Measurements from ENCODE around the gene LTBP4.

Gene LTBP4

GRCh38 chr19:40667602-40668001 lies 66.4 kb downstream of the LTBP4 start:
- no peak for DNase-seq

GRCh38 chr19:40668991-40669614 lies 67.9 kb downstream of the LTBP4 start:
- no peak for DNase-seq

- DNase-seq, result no peak
Observed at GRCh38 chr19:40671404-40671803, 70.2 kb downstream of the LTBP4 start.

- no peak for DNase-seq
Observed at GRCh38 chr19:40672038-40672437, 70.9 kb downstream of the LTBP4 start.

- no peak for DNase-seq
Observed at GRCh38 chr19:40672573-40673299, 71.6 kb downstream of the LTBP4 start.

- no peak for DNase-seq
Observed at GRCh38 chr19:40673397-40673796, 72.2 kb downstream of the LTBP4 start.

GRCh38 chr19:40674291-40674690 lies 73.1 kb downstream of the LTBP4 start:
- no peak for DNase-seq

GRCh38 chr19:40677156-40677555 lies 76.0 kb downstream of the LTBP4 start:
- DNase-seq, result no peak

Measured in activated naive CD4-positive, alpha-beta T cell (primary cell).